SKM-1 treated with dmso at 0.1 percent for 144 hours (cell line): ENCODE results near the gene C4BPA.
A peak's percentile ranks its signal among the peaks of the same experiment; 100 is the strongest.

ENCODE experiments used
- DNase-seq: peaks from one replicate; lab custom pipeline; 2025; ENCODE audit not compliant: unreplicated experiment; lab: John Stamatoyannopoulos, UW

Gene C4BPA

GRCh38 chr1:207179036-207179435, 75.0 kb downstream of the C4BPA start:
- no peak for DNase-seq

GRCh38 chr1:207181847-207182246, 77.8 kb downstream of the C4BPA start:
- no peak for DNase-seq

- DNase-seq: no peak
Measured at GRCh38 chr1:207186503-207186902, 82.5 kb downstream of the C4BPA start.

GRCh38 chr1:207188901-207189300, 84.9 kb downstream of the C4BPA start:
- no peak for DNase-seq

GRCh38 chr1:207191061-207191460, 87.0 kb downstream of the C4BPA start:
- DNase-seq: no peak

GRCh38 chr1:207191776-207192175, 87.7 kb downstream of the C4BPA start:
- peak; percentile 61 for DNase-seq

- DNase-seq: no peak
Measured at GRCh38 chr1:207194197-207194596, 90.2 kb downstream of the C4BPA start.
